Smooth muscle cell (in vitro differentiated cells): ENCODE results near the gene METTL14. TPM values are rescaled to one million over a fixed set of nuclear protein-coding genes. Genes with fewer than 3 reads are reported as not detected.

Experiments used
- DNase-seq: peaks from one replicate; lab custom pipeline; 2025; ENCODE audit not compliant: unreplicated experiment; lab: John Stamatoyannopoulos, UW
- H2AFZ ChIP-seq: fragments of 200-600 bp; sonication (generic); 2 replicates; pipeline ENCODE4 v1.6.0; 2016; ENCODE audit warnings: antibody characterized with exemption, low read depth, mild to moderate bottlenecking
- H3F3A ChIP-seq: fragments of 200-600 bp; sonication (generic); 2 replicates; pipeline ENCODE4 v1.6.0; 2017; ENCODE audit warnings: antibody characterized with exemption, low read depth
- H3K27ac ChIP-seq: fragments of 200-600 bp; sonication (generic); 2 replicates; pipeline ENCODE4 v1.5.1; 2016; ENCODE audit warnings: low read depth, mild to moderate bottlenecking
- H3K27me3 ChIP-seq: fragments of 200-600 bp; sonication (generic); 2 replicates; pipeline ENCODE4 v1.6.1; 2016; ENCODE audit warnings: low read depth, mild to moderate bottlenecking
- H3K36me3 ChIP-seq: fragments of 200-600 bp; sonication (generic); 2 replicates; pipeline ENCODE4 v1.5.1; 2016; ENCODE audit warnings: low read depth
- H3K4me1 ChIP-seq: fragments of 200-600 bp; sonication (generic); 2 replicates; pipeline ENCODE4 v1.5.1; 2016; ENCODE audit warnings: low read depth
- H3K4me2 ChIP-seq: fragments of 200-600 bp; sonication (generic); 2 replicates; pipeline ENCODE4 v1.6.0; 2016; ENCODE audit warnings: mild to moderate bottlenecking
- H3K4me3 ChIP-seq: fragments of 200-600 bp; sonication (generic); 2 replicates; pipeline ENCODE4 v1.5.1; 2016; ENCODE audit warnings: mild to moderate bottlenecking
- H3K79me2 ChIP-seq: fragments of 200-600 bp; sonication (generic); 2 replicates; pipeline ENCODE4 v1.6.0; 2016; ENCODE audit warnings: low read depth, mild to moderate bottlenecking
- H3K9ac ChIP-seq: fragments of 200-600 bp; sonication (generic); 2 replicates; pipeline ENCODE4 v1.6.0; 2016; ENCODE audit warnings: low read depth
- H3K9me3 ChIP-seq: fragments of 200-600 bp; sonication (generic); replicated peaks from 2 replicates; pipeline ENCODE4 v1.5.1; 2016; ENCODE audit warnings: low read depth
- H4K20me1 ChIP-seq: fragments of 200-600 bp; sonication (generic); 2 replicates; pipeline ENCODE4 v1.6.0; 2016; ENCODE audit warnings: low read depth
- CTCF ChIP-seq: fragments of 200-600 bp; sonication (generic); IDR thresholded peaks from 2 replicates; pipeline ENCODE4 v1.5.1; 2017; ENCODE audit warnings: borderline replicate concordance, mild to moderate bottlenecking, antibody characterized with exemption; ENCODE audit not compliant: insufficient read depth, poor library complexity, severe bottlenecking
- WGBS: methylation state at CpG from one replicate; pipeline ENCODE4 v1.1.7; 2016; ENCODE audit warnings: low lambda C conversion rate; 5-methylcytosine and 5-hydroxymethylcytosine counted together
- polyA plus RNA-seq: library from polyadenylated mRNA; unstranded; fragments of >200 nt; fragmentation: Nextera tagmentation; extraction: Ambion mirVana; gene quantifications from 2 replicates; pipeline ENCODE4 v1.2.1, GENCODE V29; 2016
- total RNA-seq: library from RNA; depleted of rRNA; stranded (reverse); fragments of >200 nt; gene quantifications from 2 replicates; pipeline ENCODE4 v1.2.3, GENCODE V29; 2014

Gene METTL14
- total and polyA plus RNA-seq, 2 experiments from 2014 or later = 22.4 to 31.8 TPM

GRCh38 chr4:118727360-118727759 lies 42.2 kb downstream of the METTL14 start:
- no peak for DNase-seq
- H3K27me3 ChIP-seq = no peaks in the 10 kb centered on the region
- peaks cover 45% of the 10 kb centered on the region for H3K36me3 ChIP-seq
- TF ChIP-seq CTCF = no peak
- peaks cover 86% of the 10 kb centered on the region for H4K20me1 ChIP-seq
- H3K79me2 ChIP-seq = no peaks in the 10 kb centered on the region
- H3K4me2 ChIP-seq = no peak overlapping the region
- H2AFZ ChIP-seq = no peak overlapping the region
- H3K27ac ChIP-seq = no peak overlapping the region
- H3K9ac ChIP-seq = no peak overlapping the region
- WGBS = 87% methylated on average over 1 of the region's 1 CpG
- H3K4me3 ChIP-seq = no peak overlapping the region
- no peaks in the 10 kb centered on the region for H3K9me3 ChIP-seq
- peaks cover 33% of the 10 kb centered on the region for H3F3A ChIP-seq
- no peaks in the 10 kb centered on the region for H3K4me1 ChIP-seq

GRCh38 chr4:118729287-118730286 lies 44.4 kb downstream of the METTL14 start:
- H3K79me2 ChIP-seq = peaks cover 6% of the 10 kb centered on the region
- no peak for DNase-seq
- no peaks in the 10 kb centered on the region for H3K4me1 ChIP-seq
- H3K27ac ChIP-seq = peak overlapping the region; percentile 4
- H2AFZ ChIP-seq = no peak overlapping the region
- no peaks in the 10 kb centered on the region for H3K27me3 ChIP-seq
- H3F3A ChIP-seq = peaks cover 26% of the 10 kb centered on the region
- H4K20me1 ChIP-seq = peaks cover 93% of the 10 kb centered on the region
- no peak overlapping the region for H3K4me3 ChIP-seq
- TF ChIP-seq CTCF = no peak
- H3K9ac ChIP-seq = no peak overlapping the region
- no peak overlapping the region for H3K4me2 ChIP-seq
- peaks cover 53% of the 10 kb centered on the region for H3K36me3 ChIP-seq
- WGBS = 93% methylated on average over 6 of the region's 6 CpGs
- no peaks in the 10 kb centered on the region for H3K9me3 ChIP-seq

- Histone ChIP-seq H3K36me3 (peaks cover 54% of the 10 kb centered on the region), H3K79me2 (peaks cover 12% of the 10 kb centered on the region), H3K4me2 (no peak overlapping the region), H3K4me1 (no peaks in the 10 kb centered on the region), H3K27me3 (no peaks in the 10 kb centered on the region), H3F3A (peaks cover 24% of the 10 kb centered on the region), H3K4me3 (no peak overlapping the region), H3K9ac (no peak overlapping the region), H3K9me3 (no peaks in the 10 kb centered on the region), H2AFZ (no peak overlapping the region), H4K20me1 (peaks cover 91% of the 10 kb centered on the region), H3K27ac (no peak overlapping the region)
- no peak for TF ChIP-seq CTCF
- no peak for DNase-seq
Observed at GRCh38 chr4:118730683-118731082, 45.5 kb downstream of the METTL14 start.
